ENCODE data around the gene DYDC2. TPM values are rescaled to one million over a fixed set of nuclear protein-coding genes. Genes with fewer than 3 reads are reported as not detected.
A peak's percentile ranks its signal among the peaks of the same experiment; 100 is the strongest.

Gene DYDC2
- total and polyA plus RNA-seq, 3 donors from 2014 or later: 1.8 to 22.8 (median 4.5) TPM

- Histone ChIP-seq H3K36me3 (ENCODE audit: low read depth, missing control alignments) (no peaks in the 10 kb centered on the region), H3K4me1 (peaks cover 20% of the 10 kb centered on the region), H3K27ac (peak overlapping the region; percentile 4 to 77), H3K9me3 (no peaks in the 10 kb centered on the region), H3K4me3 (no peak overlapping the region), H3K27me3 (no peaks in the 10 kb centered on the region)
- WGBS, 2 donors: 39 to 43% methylated on average over 4 of the region's 4 CpGs
- intact Hi-C loops (cut with DNase I; ENCODE audit: low total_unique reads): no loop called here
- TF ChIP-seq POLR2A (IDR thresholded peaks at IDR 0.05) (no peak), CTCF (IDR thresholded peaks at IDR 0.05) (no peak)
- no peak for DNase-seq
These were observed 49.6 kb downstream of the DYDC2 start for GRCh38 chr10:80406204-80406603.

DNA sequence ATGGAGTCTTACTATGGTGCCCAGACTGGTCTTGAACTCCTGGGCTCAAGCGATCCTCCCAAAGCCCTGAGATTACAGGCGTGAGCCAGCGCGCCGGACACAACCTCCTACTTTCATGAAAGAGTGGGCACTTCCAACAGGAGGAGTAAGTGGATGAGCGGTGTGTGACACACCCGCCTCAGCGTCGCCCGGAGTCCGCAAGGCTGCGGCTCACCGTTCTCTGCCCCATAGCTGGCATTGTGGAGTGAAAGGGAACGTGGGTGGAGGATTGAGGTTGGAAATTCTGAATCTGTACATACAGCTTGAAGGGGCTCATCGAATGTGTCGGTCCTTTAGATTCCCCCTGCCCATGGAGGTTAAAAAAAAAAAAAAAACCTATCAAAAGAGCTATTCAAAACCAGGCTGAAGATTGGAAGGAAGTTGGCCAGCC lies 51.2 kb downstream of the DYDC2 start:
- Histone ChIP-seq H3K4me1 (peaks cover 36% of the 10 kb centered on the region), H3K27me3 (no peaks in the 10 kb centered on the region), H3K4me3 (peak overlapping the region; percentile 74 to 83), H3K36me3 (ENCODE audit: low read depth, missing control alignments) (no peaks in the 10 kb centered on the region), H3K9me3 (no peaks in the 10 kb centered on the region), H3K27ac (peak overlapping the region; percentile 95 to 97)
- WGBS, 2 donors: 23 to 29% methylated on average over 15 to 16 of the region's 16 CpGs
- no peak for DNase-seq
- TF ChIP-seq CTCF (IDR thresholded peaks at IDR 0.05) (no peak), POLR2A (IDR thresholded peaks at IDR 0.05) (no peak)
- intact Hi-C loops (cut with DNase I; ENCODE audit: low total_unique reads): no loop called here

- TF ChIP-seq POLR2A (IDR thresholded peaks at IDR 0.05): peak; percentile 39
- peak in 1 of 3 experiments; percentile 5 for TF ChIP-seq CTCF (IDR thresholded peaks at IDR 0.05)
- intact Hi-C loops (cut with DNase I; ENCODE audit: low total_unique reads): no loop called here
- 0 to 1% methylated on average over 12 to 59 of the region's 96 CpGs for WGBS, 2 donors
- Histone ChIP-seq H3K4me3 (peak within 1 kb of the TSS; percentile 74 to 83), H3K27ac (peak within 1 kb of the TSS; percentile 95 to 97), H3K36me3 (ENCODE audit: low read depth, missing control alignments) (no peaks in the 10 kb centered on the region), H3K27me3 (no peaks in the 10 kb centered on the region), H3K9me3 (no peaks in the 10 kb centered on the region), H3K4me1 (peaks cover 43% of the 10 kb centered on the region)
- DNase-seq: peak; percentile 95
These were observed 51.9 kb downstream of the DYDC2 start, which contains the start of gene PRXL2A for GRCh38 chr10:80408242-80409101. TSS of gene PRXL2A (plus strand) at chr10:80408551. CDS start at chr10:80420468, 11,917 bp downstream.

DNA sequence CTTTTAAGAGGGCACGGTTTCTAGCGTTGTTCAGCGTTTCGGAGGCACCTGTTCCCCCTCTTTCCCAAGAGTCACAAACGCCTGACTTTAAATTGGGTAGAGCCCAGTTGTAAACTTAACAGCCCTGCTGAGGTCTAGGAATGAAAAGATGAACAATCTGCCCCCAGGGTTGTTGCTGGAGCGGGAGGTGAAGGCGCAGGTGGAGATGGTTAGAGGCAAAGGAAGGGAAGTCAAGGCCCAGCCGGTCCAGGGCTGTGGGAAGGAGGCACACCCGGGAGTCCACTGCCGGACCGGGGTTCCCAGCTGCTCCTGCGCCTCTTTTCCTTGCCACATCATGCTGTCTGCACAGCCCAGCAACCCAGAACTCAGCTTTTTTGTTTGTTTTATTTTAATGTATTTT lies 52.5 kb downstream of the DYDC2 start:
- Histone ChIP-seq H3K4me1 (peaks cover 49% of the 10 kb centered on the region), H3K4me3 (peak overlapping the region; percentile 74 to 83), H3K36me3 (ENCODE audit: low read depth, missing control alignments) (no peaks in the 10 kb centered on the region), H3K9me3 (no peaks in the 10 kb centered on the region), H3K27ac (peak overlapping the region; percentile 95 to 97), H3K27me3 (no peaks in the 10 kb centered on the region)
- no peak for DNase-seq
- WGBS, 2 donors: 8 to 12% methylated on average over 7 to 12 of the region's 12 CpGs
- TF ChIP-seq CTCF (IDR thresholded peaks at IDR 0.05): no peak
- TF ChIP-seq POLR2A (IDR thresholded peaks at IDR 0.05): no peak
- intact Hi-C loops (cut with DNase I; ENCODE audit: low total_unique reads): no loop called here

All from testis (tissue), 3 donors.